GM19193 (cell line): ENCODE results near the gene KNDC1.

Experiments
- POLR2A ChIP-seq: IDR thresholded peaks from 4 replicates; pipeline ENCODE4 v1.6.1; 2011; ENCODE audit not compliant: insufficient read depth, insufficient read length; ENCODE audit errors: extremely low read depth

KNDC1 gene

DNA sequence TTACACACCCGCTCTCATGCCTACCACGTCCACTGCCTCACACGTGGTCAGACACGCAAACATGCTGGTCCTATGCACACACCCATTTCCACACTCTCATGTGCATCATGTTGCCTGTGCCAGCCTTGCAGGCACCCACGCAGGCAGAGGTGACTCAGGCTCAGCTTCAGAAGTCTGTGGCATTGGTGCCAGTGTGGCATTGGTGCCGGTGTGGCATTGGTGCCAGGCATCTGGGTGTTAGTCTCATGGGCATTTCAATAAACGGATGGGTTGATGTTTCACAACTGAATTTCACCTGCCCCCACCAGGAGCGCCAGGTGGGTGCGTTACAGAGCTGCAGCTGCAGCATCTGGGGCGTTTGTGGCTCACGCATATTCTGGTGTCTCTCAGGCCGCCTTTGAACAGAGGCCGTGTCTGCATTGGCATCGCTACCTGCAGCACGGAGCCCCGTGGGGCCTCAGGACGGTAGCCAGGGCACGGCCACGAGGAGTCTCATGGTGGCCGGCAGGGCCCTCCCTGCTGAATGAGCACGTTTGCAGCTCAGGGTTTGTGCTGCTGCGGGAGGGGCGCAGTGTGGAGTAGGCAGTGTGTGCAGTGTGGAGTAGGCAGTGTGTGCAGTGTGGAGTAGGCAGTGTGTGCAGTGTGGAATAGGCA, 24.7 kb downstream of the KNDC1 start:
- no peak for TF ChIP-seq POLR2A

GRCh38 chr10:133185421-133185820, 25.4 kb downstream of the KNDC1 start:
- no peak for TF ChIP-seq POLR2A

- no peak for TF ChIP-seq POLR2A
Observed at GRCh38 chr10:133185916-133186315, 25.9 kb downstream of the KNDC1 start.

DNA sequence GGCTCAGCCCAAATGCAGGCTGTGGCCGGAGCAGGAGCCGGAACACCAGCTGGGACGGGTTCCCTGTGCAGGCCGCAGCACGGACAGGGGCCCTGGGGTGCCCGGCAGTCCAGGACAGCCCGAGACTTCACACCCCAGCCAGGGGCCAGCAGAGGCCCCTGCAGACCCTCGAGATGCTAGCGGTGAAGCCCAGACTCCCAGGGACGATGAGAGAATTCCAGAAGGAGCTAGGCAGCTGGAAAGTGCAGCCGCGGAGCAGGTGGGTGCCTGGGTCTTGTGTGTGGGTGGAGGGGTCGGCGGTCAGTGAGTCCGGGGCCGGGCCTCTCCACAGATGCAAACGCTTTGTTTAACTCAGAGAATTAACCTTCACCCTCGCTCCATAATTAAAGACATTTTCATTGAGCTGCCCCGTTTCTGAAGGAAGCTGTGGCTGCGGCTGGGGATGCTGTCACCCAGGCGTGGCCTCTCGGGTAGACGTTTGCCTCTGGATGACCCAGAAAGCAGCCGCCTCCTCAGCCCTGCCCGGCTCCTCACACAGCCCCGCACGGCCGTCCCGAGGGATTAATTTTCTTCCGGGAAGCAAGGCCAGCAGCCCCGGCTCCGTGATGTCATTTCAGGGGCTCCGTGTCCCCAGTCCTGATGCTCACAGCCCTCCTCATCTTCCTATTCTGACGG, 26.5 kb downstream of the KNDC1 start:
- TF ChIP-seq POLR2A: no peak

DNA sequence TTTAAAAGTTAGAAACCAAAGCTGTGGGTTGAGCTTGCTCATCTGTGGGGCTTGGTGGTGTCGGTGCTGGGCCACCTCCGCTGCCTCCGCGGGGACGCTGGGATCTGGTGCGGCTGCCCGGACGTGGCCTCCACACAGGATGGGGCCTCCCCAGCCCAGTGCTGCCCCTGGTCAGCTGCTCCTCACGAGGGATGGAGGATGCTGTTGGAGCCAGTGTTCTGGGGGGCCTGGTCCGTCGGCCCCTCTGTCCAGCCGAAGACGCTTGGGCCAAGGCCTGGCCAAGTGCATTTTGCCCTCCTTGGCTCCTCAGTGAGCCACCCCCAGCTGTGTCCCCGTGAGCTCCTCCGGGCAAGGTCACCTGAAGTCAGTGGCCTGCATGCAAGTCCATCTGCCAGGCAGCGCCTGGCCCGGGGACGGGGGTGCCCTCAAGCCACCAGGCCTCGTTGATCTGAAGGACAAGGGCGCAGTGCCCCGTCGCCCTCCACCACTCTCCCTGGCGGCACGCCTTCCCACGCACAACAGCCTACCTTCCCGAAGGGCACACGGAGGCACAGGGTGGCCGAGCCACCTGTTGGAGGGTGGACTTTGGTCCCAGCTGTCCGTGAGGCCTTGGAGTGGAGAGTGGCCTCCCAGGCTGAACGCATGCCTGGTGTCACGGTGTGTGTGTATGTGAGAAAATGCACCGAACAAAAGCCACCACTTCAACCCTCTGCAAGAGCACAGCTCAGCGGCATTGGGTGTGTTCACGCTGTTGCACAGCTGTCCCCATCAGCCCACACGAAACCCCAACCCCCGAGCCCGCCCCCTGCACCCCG, 27.3 kb downstream of the KNDC1 start:
- no peak for TF ChIP-seq POLR2A

DNA sequence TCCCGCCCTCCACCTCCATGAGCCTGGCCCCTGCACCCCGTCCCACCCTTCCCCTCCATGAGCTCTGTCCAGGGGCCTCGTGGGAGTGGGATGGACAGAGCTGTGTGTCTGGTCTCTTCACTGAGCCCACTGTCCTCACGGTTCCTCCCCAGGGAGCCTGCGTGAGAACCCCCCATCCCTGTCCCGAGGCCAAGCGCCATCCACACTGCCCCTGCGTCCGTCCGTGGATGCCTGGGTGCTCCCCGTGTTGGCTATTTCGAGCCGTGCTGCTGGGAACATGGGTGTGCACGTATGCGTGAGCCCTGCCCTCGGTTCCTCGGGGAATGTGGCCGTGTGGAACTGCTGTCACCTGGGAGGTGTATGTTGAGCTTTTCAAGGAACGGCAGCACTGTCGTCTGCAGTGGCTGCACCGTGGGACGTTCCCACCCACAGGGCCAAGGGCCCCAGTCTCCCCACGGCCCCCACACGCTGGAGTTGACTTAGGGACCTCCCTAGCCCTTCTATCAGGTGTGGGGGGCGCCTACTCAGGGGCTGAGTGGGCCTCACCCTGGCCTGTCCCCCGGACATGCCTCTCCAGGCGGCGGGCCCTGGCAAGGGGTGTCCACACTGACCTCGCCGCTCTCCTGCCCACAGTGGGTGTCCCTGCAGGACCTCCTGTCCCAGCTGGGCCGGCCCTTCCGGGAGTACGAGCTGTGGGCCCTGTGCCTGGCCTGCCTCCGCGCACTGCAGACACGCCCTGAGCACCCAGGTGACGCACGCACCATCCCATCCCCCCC, 28.1 kb downstream of the KNDC1 start:
- no peak for TF ChIP-seq POLR2A

DNA sequence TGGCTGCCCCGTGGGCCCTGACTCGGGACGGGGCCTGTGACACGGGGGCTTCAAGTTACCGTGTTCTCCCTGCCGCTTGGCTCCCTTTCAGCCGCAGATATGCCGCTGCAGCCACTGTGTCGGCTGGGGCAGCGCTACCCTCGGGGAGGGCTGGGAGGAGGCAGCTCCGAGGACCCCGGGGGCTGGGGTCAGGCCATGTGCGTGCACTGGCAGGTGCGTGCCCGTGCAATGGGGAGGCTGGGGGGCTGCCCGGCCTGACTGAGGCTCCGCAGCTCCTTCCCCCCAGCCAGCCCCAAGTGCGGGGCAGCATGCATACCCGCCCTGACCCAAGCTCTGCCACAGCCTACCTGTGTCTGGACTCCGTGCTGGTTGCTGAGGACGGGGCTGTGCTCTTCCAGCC, 29.2 kb downstream of the KNDC1 start:
- TF ChIP-seq POLR2A: no peak

GRCh38 chr10:133189726-133190125, 29.7 kb downstream of the KNDC1 start:
- TF ChIP-seq POLR2A: no peak

- TF ChIP-seq POLR2A: no peak
Observed at GRCh38 chr10:133190225-133190624, 30.2 kb downstream of the KNDC1 start.

- TF ChIP-seq POLR2A: no peak
Observed at GRCh38 chr10:133191651-133192050, 31.6 kb downstream of the KNDC1 start.

GRCh38 chr10:133194151-133194550, 34.1 kb downstream of the KNDC1 start:
- TF ChIP-seq POLR2A: no peak

- TF ChIP-seq POLR2A: no peak
Observed at GRCh38 chr10:133195096-133195495, 35.1 kb downstream of the KNDC1 start.

DNA sequence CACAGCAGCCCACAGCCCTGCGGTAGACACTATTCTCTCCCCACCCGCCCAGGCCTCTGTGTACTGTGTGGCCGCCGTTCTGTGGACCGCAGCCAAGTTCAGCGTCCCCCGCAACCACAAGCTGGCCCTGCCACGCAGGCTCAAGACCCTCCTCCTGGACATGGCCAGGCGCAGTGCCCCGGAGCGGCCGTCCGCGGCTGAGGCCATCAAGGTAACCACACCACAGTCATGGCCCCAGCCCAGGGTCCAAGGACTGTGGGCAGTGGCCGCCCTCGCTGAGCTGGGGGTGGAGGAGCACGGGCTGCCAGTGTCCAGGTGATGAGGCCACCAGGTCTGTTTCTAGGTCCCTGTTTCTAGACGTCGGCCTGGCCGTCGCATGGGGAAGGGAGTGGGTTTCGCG, 35.6 kb downstream of the KNDC1 start:
- TF ChIP-seq POLR2A: no peak

DNA sequence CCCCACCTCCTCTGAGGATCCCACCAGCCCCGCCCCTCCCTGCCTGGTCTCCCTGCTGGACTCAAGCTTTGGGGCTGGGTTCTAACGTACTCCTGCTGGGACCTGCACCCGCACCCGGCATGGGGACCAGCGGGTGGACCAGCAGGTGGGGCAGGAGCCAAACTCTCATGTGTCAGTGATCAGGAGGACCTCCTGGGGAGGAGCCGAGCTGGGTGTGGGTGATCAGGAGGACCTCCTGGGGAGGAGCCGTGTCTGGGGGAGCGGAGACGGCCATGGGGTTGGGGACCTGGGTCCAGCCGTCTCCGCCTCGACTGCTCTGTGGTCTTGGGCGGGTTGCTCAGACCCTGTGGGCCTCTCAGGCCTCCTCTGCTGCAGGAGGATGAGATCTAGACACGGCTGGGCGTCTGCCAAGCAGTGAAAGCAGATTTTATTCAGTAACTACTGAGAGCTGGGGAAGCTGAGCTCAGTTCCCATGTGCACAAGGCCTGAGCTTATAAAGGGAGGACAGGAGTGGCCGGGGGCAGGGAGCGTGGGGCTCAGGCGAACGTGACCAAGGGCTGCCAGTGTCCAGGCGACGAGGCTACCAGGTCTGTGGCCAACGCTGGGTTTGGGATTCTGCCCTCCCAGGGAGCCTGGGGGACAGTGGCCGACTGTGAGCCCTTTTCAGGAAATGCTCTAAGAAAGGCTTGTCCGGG, 36.3 kb downstream of the KNDC1 start:
- no peak for TF ChIP-seq POLR2A
